ENCODE data around the gene CTSC. TPM values are rescaled to one million over a fixed set of nuclear protein-coding genes. Genes with fewer than 3 reads are reported as not detected.
A peak's percentile ranks its signal among the peaks of the same experiment; 100 is the strongest.

The CTSC gene
- total and polyA plus RNA-seq, 2 of the 13 experiments (the other 11 are each of a cell fraction or from before 2014, with no cell fraction given): 144 to 210 TPM

- Histone ChIP-seq H4K20me1 (ENCODE audit: insufficient read depth, low read length) (no peaks in the 10 kb centered on the region), H3K4me2 (ENCODE audit: low read depth, low read length) (no peak overlapping the region), H3K36me3 (replicated peaks in 1 of 2; ENCODE audit: control insufficient read depth in 1 of 2, insufficient read depth in 2 of 2, low read length in 2 of 2) (no peaks in the 10 kb centered on the region), H3K27me3 (ENCODE audit: control insufficient read depth in 1 of 2, insufficient read depth in 2 of 2, low read length in 2 of 2) (no peaks in the 10 kb centered on the region), H3K27ac (ENCODE audit: extremely low read length, insufficient read depth, low read length) (no peak overlapping the region), H3K9ac (ENCODE audit: insufficient read depth, low read depth, low read length) (no peak overlapping the region), H3K79me2 (ENCODE audit: insufficient read depth, low read length) (no peaks in the 10 kb centered on the region), H3K9me3 (ENCODE audit: low read length) (no peaks in the 10 kb centered on the region), H3K4me3 (replicated peaks in 1 of 3; ENCODE audit: insufficient read depth in 1 of 3, low read depth in 2 of 3, low read length in 3 of 3) (no peak overlapping the region), H3K4me1 (ENCODE audit: insufficient read depth, low read length) (no peaks in the 10 kb centered on the region), H2AFZ (ENCODE audit: low read length) (no peak overlapping the region)
- CTCF ChIA-PET (ENCODE audit: low intra/inter-chr PET ratio, low total read pairs): no interaction called here
- FAIRE-seq (no peak), DNase-seq (ENCODE audit: low spot score) (no peak), ATAC-seq (no peak)
- TF ChIP-seq NFE2L2 (IDR thresholded peaks at IDR 0.05; ENCODE audit: low read length) (peak; percentile 52; the same call in 1 of the 2 replicates), CBFB (CRISPR knock-in tag; IDR thresholded peaks at IDR 0.05) (no peak)
- no TSS peak for BruUV-seq (replicated peaks)
- in situ Hi-C loops (cut with HindIII; ENCODE audit: extremely low pct_ligation_motif_present, low pct_unique_long_range_greater_than_20kb): no loop called here
- intact Hi-C loops (cut with micrococcal nuclease; ENCODE audit: unreplicated experiment): no loop called here
- POLR2A ChIA-PET: no interaction called here
- WGBS (ENCODE audit: low lambda C conversion rate): 59% methylated on average over 3 of the region's 3 CpGs
Observed at GRCh38 chr11:88357323-88358039, 19.9 kb upstream of the CTSC start.

DNA sequence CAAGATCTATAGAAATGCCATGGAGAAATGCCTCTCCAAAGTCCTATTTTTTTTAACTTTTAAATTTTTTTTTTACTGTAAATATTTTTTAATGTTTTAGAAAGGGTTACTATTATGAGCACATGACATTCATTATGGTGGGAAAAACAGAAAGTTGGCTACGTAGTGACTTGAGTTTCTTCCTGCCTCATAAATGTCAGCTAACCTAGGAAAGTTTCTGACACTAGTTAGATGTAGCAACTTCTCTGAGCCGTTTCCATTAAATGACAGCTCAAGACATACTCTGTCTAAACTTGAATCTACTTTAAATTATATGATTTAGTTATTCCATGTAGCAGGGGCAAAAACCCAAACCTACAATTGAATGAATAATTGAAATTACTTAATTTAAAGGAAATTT is 18.4 kb upstream of the CTSC start:
- no peak overlapping the region for H3K27ac ChIP-seq (ENCODE audit: extremely low read length, insufficient read depth, low read length)
- ChIA-PET CTCF (ENCODE audit: low intra/inter-chr PET ratio, low total read pairs) (no interaction called here), POLR2A (no interaction called here)
- TF ChIP-seq ZFX (CRISPR knock-in tag; IDR thresholded peaks at IDR 0.05; ENCODE audit: low read depth) (no peak), BRCA1 (CRISPR knock-in tag; IDR thresholded peaks at IDR 0.05) (no peak), CREBL2 (CRISPR knock-in tag; IDR thresholded peaks at IDR 0.05; ENCODE audit: borderline replicate concordance) (no peak), ZNF496 (CRISPR knock-in tag; IDR thresholded peaks at IDR 0.05; ENCODE audit: insufficient replicate concordance) (no peak)
- no peaks in the 10 kb centered on the region for H3K9me3 ChIP-seq (ENCODE audit: low read length)
- no TSS peak for BruUV-seq (replicated peaks)
- in situ Hi-C loops (cut with HindIII; ENCODE audit: extremely low pct_ligation_motif_present, low pct_unique_long_range_greater_than_20kb) (no loop called here), intact Hi-C loops (cut with micrococcal nuclease; ENCODE audit: unreplicated experiment) (no loop called here)
- H3K27me3 ChIP-seq (ENCODE audit: control insufficient read depth in 1 of 2, insufficient read depth in 2 of 2, low read length in 2 of 2): no peaks in the 10 kb centered on the region
- no peak for FAIRE-seq
- no peak for ATAC-seq
- H3K36me3 ChIP-seq (replicated peaks in 1 of 2; ENCODE audit: control insufficient read depth in 1 of 2, insufficient read depth in 2 of 2, low read length in 2 of 2): no peaks in the 10 kb centered on the region
- no peak overlapping the region for H2AFZ ChIP-seq (ENCODE audit: low read length)
- no peak overlapping the region for H3K4me2 ChIP-seq (ENCODE audit: low read depth, low read length)
- no peak for DNase-seq (ENCODE audit: low spot score)
- no peaks in the 10 kb centered on the region for H3K79me2 ChIP-seq (ENCODE audit: insufficient read depth, low read length)
- H3K4me3 ChIP-seq (replicated peaks in 1 of 3; ENCODE audit: insufficient read depth in 1 of 3, low read depth in 2 of 3, low read length in 3 of 3): no peak overlapping the region
- H4K20me1 ChIP-seq (ENCODE audit: insufficient read depth, low read length): no peaks in the 10 kb centered on the region
- 54% methylated on average over 2 of the region's 2 CpGs for WGBS (ENCODE audit: low lambda C conversion rate)
- no peaks in the 10 kb centered on the region for H3K4me1 ChIP-seq (ENCODE audit: insufficient read depth, low read length)
- H3K9ac ChIP-seq (ENCODE audit: insufficient read depth, low read depth, low read length): no peak overlapping the region
